Stimulated activated CD8-positive, alpha-beta memory T cell treated with anti-CD3 and anti-CD28 coated beads, Interleukin-7, amount 100 ng/mL, for 48 hours (primary cell): ENCODE data around the gene MEGF8.

ENCODE experiments used
- DNase-seq, 2 donors: peaks; one replicate each; pipeline ENCODE4 v3.0.0-alpha.2; 2020; ENCODE audit warnings: low read depth in 1 of 2; ENCODE audit errors: extremely low read depth in 1 of 2

Gene MEGF8

GRCh38 chr19:42306646-42307045 lies 18.8 kb upstream of the MEGF8 start:
- no peak for DNase-seq

GRCh38 chr19:42309686-42310085 lies 15.7 kb upstream of the MEGF8 start:
- DNase-seq = no peak

DNA sequence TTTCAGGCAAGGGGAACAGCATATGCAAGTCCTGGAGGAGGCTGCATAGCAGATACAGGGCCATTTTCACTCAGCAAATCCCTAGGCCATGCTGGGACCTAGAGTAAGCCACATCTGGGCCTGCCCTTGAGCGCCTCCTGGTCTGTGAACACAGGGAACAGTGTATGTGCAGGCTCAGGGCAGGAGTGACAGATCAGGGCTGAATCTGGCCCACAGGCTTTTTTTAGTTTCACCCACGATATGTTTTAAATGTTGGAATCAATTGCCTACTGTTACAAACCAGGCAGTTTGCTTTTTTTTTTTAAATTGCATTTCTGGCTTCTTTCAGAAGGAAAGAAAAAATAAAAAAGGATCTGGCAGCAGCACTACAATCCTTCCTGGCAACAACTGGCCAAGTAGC lies 13.8 kb upstream of the MEGF8 start:
- DNase-seq = no peak

DNA sequence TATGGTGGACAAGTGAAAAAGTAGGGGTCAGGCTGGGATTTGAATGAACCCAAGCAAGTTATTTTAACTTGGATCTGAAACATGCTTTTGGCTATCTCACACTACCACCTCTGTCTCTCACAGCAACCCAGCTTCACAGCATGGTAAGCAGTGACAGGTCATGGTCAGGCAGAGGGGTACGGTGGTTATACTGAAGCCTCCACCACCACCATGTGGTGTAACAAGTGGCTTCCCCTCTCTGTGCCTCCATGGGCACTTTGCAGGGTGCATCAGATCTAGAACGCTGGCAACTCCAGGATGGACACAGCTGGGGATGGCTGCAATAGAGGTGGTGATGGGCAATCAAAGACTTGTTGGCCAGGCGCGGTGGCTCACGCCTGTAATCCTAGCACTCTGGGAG lies 13.1 kb upstream of the MEGF8 start:
- DNase-seq = no peak

GRCh38 chr19:42313096-42313839 lies 12.2 kb upstream of the MEGF8 start, which contains the start of gene TMEM145:
Gene TMEM145 (plus strand): TSS chr19:42313309. CDS start chr19:42313377, 68 bp downstream.
- no peak for DNase-seq

GRCh38 chr19:42313840-42314755 lies 11.3 kb upstream of the MEGF8 start:
- DNase-seq = no peak

- DNase-seq = no peak
Observed at GRCh38 chr19:42315024-42315423, 10.4 kb upstream of the MEGF8 start.

- DNase-seq = no peak
Observed at GRCh38 chr19:42316223-42317211, 8.9 kb upstream of the MEGF8 start.

DNA sequence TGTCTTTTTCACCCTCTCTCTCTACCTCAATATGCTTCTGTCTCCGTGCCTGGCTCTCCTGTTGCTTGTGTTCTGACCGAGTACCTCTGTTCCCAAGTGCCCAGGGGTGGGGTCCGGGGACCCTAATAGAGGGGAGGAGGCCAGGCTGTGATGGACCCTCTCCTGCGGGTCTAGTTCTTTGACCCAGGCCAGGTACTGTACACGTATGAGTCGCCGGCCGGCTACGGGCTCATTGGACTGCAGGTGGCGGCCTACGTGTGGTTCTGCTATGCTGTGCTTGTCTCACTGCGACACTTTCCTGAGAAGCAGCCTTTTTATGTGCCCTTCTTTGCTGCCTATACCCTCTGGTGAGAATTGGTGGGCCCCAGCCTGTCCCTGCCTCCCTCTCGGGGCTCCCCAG lies 7.9 kb upstream of the MEGF8 start:
- no peak for DNase-seq

GRCh38 chr19:42322305-42322704 lies 3.1 kb upstream of the MEGF8 start:
- no peak for DNase-seq

- no peak for DNase-seq
Observed at GRCh38 chr19:42323473-42323851, 2.0 kb upstream of the MEGF8 start.

DNA sequence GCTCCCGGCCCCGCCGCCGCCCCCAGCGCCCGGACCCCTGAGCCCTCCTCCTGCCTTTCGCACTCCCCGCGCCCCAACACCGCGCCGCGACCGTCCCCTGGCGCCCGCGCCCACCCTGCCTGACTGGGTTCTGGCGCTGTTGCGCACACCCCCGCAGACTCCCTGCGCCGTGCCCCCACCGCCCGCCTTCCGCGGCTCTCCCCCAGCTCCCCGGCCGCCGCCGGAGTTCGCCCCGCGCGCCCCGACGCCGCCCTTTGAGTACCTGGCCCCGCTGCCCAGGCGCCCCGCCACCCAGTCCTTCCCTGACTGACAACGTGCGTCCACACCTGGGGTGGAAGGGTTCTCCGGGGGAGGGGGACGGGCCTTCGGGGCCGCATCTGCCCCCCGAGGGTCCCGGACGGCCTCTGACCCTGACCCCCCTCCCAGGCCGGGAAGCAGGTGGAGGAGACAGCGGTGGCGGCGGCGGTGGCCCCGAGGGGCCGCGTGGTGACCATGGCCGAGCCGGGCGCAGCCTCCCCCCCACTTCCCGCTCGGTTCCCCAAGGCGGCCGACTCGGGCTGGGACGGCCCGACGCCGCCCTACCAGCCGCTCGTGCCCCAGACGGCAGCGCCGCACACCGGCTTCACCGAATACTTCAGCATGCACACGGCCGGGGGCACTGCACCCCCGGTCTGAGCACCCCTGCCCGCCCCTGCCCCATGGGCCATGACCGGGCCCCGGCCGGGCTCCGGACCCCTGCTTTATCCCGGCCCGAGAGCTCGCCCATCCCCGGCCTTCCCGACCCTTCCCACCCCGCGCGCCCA lies 1.4 kb upstream of the MEGF8 start:
- no peak for DNase-seq

DNA sequence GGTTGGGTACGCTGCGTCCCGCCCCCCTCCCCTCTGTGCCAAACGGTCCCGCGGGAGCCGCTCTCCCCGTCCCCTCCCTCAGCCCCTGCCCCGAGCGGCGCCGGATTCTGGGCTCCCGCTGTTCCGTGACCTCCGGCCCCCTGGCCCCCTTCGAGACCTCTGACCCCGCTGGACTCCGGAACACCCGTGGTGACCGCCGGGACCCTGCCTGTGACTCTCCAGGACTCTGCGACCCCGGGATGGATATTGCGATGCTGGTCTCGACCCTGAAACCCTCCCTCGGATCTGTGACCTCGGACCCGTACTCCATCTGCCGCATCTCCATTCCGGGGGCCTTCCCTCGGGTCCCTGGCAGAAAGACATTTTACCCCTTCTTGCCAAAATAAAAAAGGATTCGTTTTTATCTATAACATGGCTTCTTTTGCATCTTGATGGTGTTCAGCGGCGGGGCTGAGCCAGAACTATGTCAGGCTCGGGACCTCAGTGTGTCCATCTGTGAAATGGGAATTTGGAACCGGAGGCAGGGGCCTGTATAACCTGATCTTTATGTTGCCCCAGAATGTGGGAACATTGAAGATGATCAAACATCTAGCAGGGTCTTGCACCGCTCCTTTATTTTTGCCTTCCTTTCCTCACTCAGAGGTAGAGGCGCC lies 654 bp upstream of the MEGF8 start:
- DNase-seq = no peak

DNA sequence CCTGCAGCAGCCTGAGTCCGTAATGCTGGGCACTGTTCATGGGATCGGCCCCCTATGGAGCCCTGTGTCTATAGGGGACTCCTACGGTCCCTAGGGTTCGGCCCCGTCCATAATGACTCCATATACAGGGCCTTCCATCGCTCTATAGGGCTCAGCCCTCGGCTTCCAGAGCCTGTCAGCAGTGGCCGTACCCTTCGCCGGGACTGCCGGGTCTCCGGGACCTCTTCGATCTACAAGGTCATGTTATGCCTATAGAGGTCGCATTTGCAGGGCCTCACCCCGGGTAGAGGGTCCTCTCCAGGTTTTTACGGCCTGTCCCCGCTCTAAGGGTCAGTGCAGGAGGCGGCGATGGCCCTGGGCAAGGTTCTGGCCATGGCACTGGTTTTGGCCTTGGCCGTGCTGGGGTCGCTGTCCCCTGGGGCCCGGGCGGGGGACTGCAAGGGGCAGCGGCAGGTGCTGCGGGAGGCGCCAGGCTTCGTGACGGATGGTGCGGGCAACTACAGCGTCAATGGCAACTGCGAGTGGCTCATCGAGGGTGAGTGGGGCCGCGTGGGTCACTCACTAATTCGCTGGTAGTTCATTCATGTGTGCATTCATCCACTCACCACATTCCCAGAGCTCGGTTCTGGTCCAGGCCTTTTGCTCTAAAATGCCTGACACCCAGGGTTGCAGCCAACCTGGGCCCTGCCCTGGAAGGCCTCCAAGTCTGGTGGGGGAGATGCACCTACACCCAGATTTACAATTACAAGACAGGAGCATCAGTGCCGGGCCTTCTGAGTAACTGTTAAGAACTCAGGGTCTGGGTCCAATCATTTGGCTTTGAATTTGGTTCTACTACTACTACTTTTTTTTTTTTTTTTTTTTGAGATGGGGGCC lies 699 bp downstream of the MEGF8 start:
- no peak for DNase-seq

DNA sequence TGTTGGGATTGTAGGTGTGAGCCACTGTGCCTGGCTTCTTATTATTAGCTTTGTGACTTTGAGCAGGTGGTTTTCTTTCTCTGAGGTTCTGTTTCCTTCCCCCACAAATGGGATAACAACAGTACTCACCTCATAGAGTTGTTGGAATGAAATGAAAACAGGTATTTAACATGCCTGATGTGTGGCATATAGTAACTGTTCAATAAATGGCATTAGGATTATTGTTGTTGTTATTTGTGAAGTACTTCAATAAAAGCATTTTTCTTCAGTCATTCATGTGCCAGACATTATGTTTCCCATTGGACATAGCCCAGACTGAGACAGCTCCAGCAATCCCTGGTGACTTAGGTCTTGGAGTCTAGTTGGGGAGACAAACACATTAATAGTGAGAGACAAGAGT lies 1.5 kb downstream of the MEGF8 start:
- no peak for DNase-seq

- DNase-seq = no peak
Observed at GRCh38 chr19:42327381-42327780, 1.9 kb downstream of the MEGF8 start.

GRCh38 chr19:42328106-42328505 lies 2.7 kb downstream of the MEGF8 start:
- no peak for DNase-seq

- DNase-seq = no peak
Observed at GRCh38 chr19:42328854-42329253, 3.4 kb downstream of the MEGF8 start.
